Peyer's patch (tissue), 4 donors: ENCODE measurements around the gene GAS2L1. TPM values are rescaled to one million over a fixed set of nuclear protein-coding genes. Genes with fewer than 3 reads are reported as not detected.

Experiments used
- DNase-seq, 3 donors: peaks; one replicate each; pipeline ENCODE4 v3.0.0-alpha.2; 2017 to 2019
- H3K27ac ChIP-seq, 4 donors: fragments of 200-600 bp; sonication (generic); one replicate each; pipeline ENCODE4 v1.5.1; 2016 to 2019
- H3K27me3 ChIP-seq, 2 donors: fragments of 200-600 bp; sonication (generic); one replicate each; pipeline ENCODE4 v1.5.1; 2019
- H3K36me3 ChIP-seq, 3 donors: fragments of 200-600 bp; sonication (generic); one replicate each; pipeline ENCODE4 v1.5.1; 2016 to 2019
- H3K4me1 ChIP-seq, 4 donors: fragments of 200-600 bp; sonication (generic); one replicate each; pipeline ENCODE4 v1.5.1; 2016 to 2019
- H3K4me3 ChIP-seq, 4 donors: fragments of 200-600 bp; sonication (generic); 1 replicate in 3 of 4; 2 replicates in 1 of 4; pipeline ENCODE4 v1.5.1; 2016 to 2019; ENCODE audit warnings: mild to moderate bottlenecking in 1 of 4
- H3K9me3 ChIP-seq, 4 donors: fragments of 200-600 bp; sonication (generic); one replicate each; pipeline ENCODE4 v1.5.1; 2016 to 2019; ENCODE audit warnings: mild to moderate bottlenecking in 1 of 4
- CTCF ChIP-seq, 6 experiments: fragments of 450-650 bp in 4 of 6; fragments of 200-600 bp in 2 of 6; sonication (generic) in 1 of 6; IDR thresholded peaks; one replicate each; pipeline ENCODE4 v1.5.1; 2017 to 2019; ENCODE audit warnings: antibody characterized with exemption in 6 of 6, mild to moderate bottlenecking in 3 of 6, moderate library complexity in 1 of 6
- POLR2A ChIP-seq, 2 donors: fragments of 450-650 bp; IDR thresholded peaks; one replicate each; pipeline ENCODE4 v1.5.1; 2017; ENCODE audit warnings: antibody characterized with exemption in 2 of 2, mild to moderate bottlenecking in 2 of 2, moderate library complexity in 2 of 2
- total RNA-seq, 4 donors: library from RNA; depleted of rRNA; stranded (reverse); fragments of >200 nt; gene quantifications; one replicate each; pipeline ENCODE4 v1.1.0, GENCODE V29; 2016

Gene GAS2L1
- total RNA-seq, 4 donors from 2014 or later = 20.6 to 63.1 (median 35.6) TPM

- Histone ChIP-seq H3K36me3 (no peaks in the 10 kb centered on the region), H3K4me1 (peaks cover 14 to 59% (median 28%) of the 10 kb centered on the region in 4 donors), H3K27me3 (no peaks in the 10 kb centered on the region), H3K27ac (peak overlapping the region in 3 of 4 donors; percentile 42 to 86 (median 54)), H3K9me3 (no peaks in the 10 kb centered on the region), H3K4me3 (peak overlapping the region in 2 of 4 donors; percentile 85 to 86)
- peak in 1 of 3 donors; percentile 63 for DNase-seq
- TF ChIP-seq POLR2A (IDR thresholded peaks at IDR 0.05) (no peak), CTCF (IDR thresholded peaks at IDR 0.05) (no peak)
Measured at GRCh38 chr22:29308791-29309262, 2.4 kb downstream of the GAS2L1 start.

GRCh38 chr22:29309332-29310064, 3.0 kb downstream of the GAS2L1 start:
- Histone ChIP-seq H3K4me1 (peaks cover 16 to 66% (median 31%) of the 10 kb centered on the region in 4 donors), H3K4me3 (peak overlapping the region in 2 of 4 donors; percentile 85 to 86), H3K27me3 (peaks cover 0 to 2% of the 10 kb centered on the region in 2 donors), H3K36me3 (no peaks in the 10 kb centered on the region), H3K9me3 (no peaks in the 10 kb centered on the region), H3K27ac (peak overlapping the region; percentile 12 to 86 (median 42))
- peak in 2 of 3 donors; percentile 63 to 80 for DNase-seq
- no peak for TF ChIP-seq POLR2A (IDR thresholded peaks at IDR 0.05)
- no peak for TF ChIP-seq CTCF (IDR thresholded peaks at IDR 0.05)

GRCh38 chr22:29310065-29310862, 3.8 kb downstream of the GAS2L1 start:
- H3K27ac ChIP-seq = peak overlapping the region; percentile 12 to 86 (median 62)
- no peaks in the 10 kb centered on the region for H3K9me3 ChIP-seq
- H3K36me3 ChIP-seq = no peaks in the 10 kb centered on the region
- DNase-seq = no peak
- peak overlapping the region in 1 of 4 donors; percentile 15 for H3K4me3 ChIP-seq
- peaks cover 0 to 9% of the 10 kb centered on the region in 2 donors for H3K27me3 ChIP-seq
- H3K4me1 ChIP-seq = peaks cover 16 to 73% (median 34%) of the 10 kb centered on the region in 4 donors
- TF ChIP-seq CTCF (IDR thresholded peaks at IDR 0.05) (no peak), POLR2A (IDR thresholded peaks at IDR 0.05) (no peak)

- peak; percentile 67 to 92 (median 92) for DNase-seq
- peaks cover 16 to 80% (median 37%) of the 10 kb centered on the region in 4 donors for H3K4me1 ChIP-seq
- H3K27ac ChIP-seq = peak overlapping the region; percentile 46 to 77 (median 64)
- H3K9me3 ChIP-seq = no peaks in the 10 kb centered on the region
- no peaks in the 10 kb centered on the region for H3K36me3 ChIP-seq
- peak overlapping the region in 2 of 4 donors; percentile 15 to 27 for H3K4me3 ChIP-seq
- peaks cover 0 to 16% of the 10 kb centered on the region in 2 donors for H3K27me3 ChIP-seq
- TF ChIP-seq CTCF (IDR thresholded peaks at IDR 0.05) (no peak), POLR2A (IDR thresholded peaks at IDR 0.05) (no peak)
Measured at GRCh38 chr22:29310863-29311339, 4.5 kb downstream of the GAS2L1 start.

GRCh38 chr22:29311464-29312217, 5.2 kb downstream of the GAS2L1 start:
- H3K9me3 ChIP-seq = no peaks in the 10 kb centered on the region
- peak in 2 of 3 donors; percentile 47 to 59 for DNase-seq
- peak overlapping the region; percentile 32 to 77 (median 64) for H3K27ac ChIP-seq
- H3K4me3 ChIP-seq = peak overlapping the region in 2 of 4 donors; percentile 15 to 27
- peaks cover 0 to 19% of the 10 kb centered on the region in 2 donors for H3K27me3 ChIP-seq
- H3K4me1 ChIP-seq = peaks cover 16 to 80% (median 33%) of the 10 kb centered on the region in 4 donors
- TF ChIP-seq CTCF (IDR thresholded peaks at IDR 0.05) (no peak), POLR2A (IDR thresholded peaks at IDR 0.05) (no peak)
- no peaks in the 10 kb centered on the region for H3K36me3 ChIP-seq
